SJCRH30 (cell line): ENCODE data around the gene ZBTB21. TPM values are rescaled to one million over a fixed set of nuclear protein-coding genes. Genes with fewer than 3 reads are reported as not detected.

ENCODE experiments used
- DNase-seq, 2 experiments: peaks; one replicate each; pipeline ENCODE4 v3.0.0-alpha.2; 2015 to 2020
- H3K27ac ChIP-seq: fragments of 250-450 bp; sonication (Bioruptor Pico); 2 replicates; pipeline ENCODE4 v1.5.1; 2020; ENCODE audit warnings: mild to moderate bottlenecking, moderate library complexity
- H3K27me3 ChIP-seq: fragments of 250-450 bp; sonication (Bioruptor Pico); 2 replicates; pipeline ENCODE4 v1.5.1; 2020; ENCODE audit warnings: mild to moderate bottlenecking, moderate library complexity
- H3K36me3 ChIP-seq: fragments of 250-450 bp; sonication (Bioruptor Pico); 2 replicates; pipeline ENCODE4 v1.5.1; 2020; ENCODE audit warnings: mild to moderate bottlenecking, moderate library complexity
- H3K4me1 ChIP-seq: fragments of 250-450 bp; sonication (Bioruptor Pico); 2 replicates; pipeline ENCODE4 v1.5.1; 2020; ENCODE audit warnings: mild to moderate bottlenecking, moderate library complexity
- H3K4me3 ChIP-seq: fragments of 250-450 bp; sonication (Bioruptor Pico); 2 replicates; pipeline ENCODE4 v1.5.1; 2020; ENCODE audit warnings: mild to moderate bottlenecking, moderate library complexity
- H3K9me3 ChIP-seq: fragments of 250-450 bp; sonication (Bioruptor Pico); replicated peaks from 2 replicates; pipeline ENCODE4 v1.5.1; 2020; ENCODE audit warnings: mild to moderate bottlenecking, moderate library complexity
- total RNA-seq: library from RNA; depleted of rRNA; stranded (reverse); fragments of >200 nt; shearing (Covaris generic); gene quantifications from 2 replicates; pipeline ENCODE4 v1.2.3, GENCODE V29; 2014; rRNA removed

The ZBTB21 gene
- total RNA-seq, 1 experiment from 2014 or later, result 25.7 TPM

DNA sequence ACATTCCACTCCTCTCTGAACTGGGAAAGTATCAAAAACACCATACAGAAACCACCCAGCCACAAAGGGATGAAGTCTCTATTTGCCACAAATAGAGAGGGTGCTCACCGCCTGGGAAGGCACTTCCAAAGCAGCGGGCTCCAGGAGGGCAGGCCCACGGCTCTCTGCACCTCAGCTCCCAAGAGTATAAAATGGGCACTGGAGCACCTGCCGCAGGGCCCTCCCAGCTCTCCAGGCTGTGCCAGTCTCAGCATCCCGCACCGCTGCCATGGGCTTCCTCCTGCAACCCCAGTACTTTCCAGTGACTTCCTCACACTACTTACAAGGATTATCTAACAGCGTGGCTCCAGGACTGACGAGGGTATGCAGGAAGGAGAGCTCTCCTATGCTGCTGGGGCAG is 70.8 kb downstream of the ZBTB21 start:
- Histone ChIP-seq H3K27ac (no peak overlapping the region), H3K27me3 (no peaks in the 10 kb centered on the region), H3K9me3 (no peaks in the 10 kb centered on the region), H3K4me1 (no peaks in the 10 kb centered on the region), H3K36me3 (no peaks in the 10 kb centered on the region), H3K4me3 (no peak overlapping the region)
- no peak for DNase-seq

Other genes starting within 250 kb of the ZBTB21 start
- not detected in 2 replicates for gene RIPK4, start 243.3 kb downstream of the ZBTB21 start, total RNA-seq
- 5.6 and 6.1 TPM in 2 replicates for gene PRDM15, start 131.0 kb downstream of the ZBTB21 start, total RNA-seq
- gene C2CD2, start 56.3 kb downstream of the ZBTB21 start, total RNA-seq, result 14.1 and 14.5 TPM in 2 replicates
- gene UMODL1, start 61.0 kb upstream of the ZBTB21 start, total RNA-seq, result 0.30 and 0.79 TPM in 2 replicates
- gene ABCG1, start 208.8 kb upstream of the ZBTB21 start, total RNA-seq, result 0.03 and 0.04 TPM in 2 replicates